GM21390 (cell line): Measurements from ENCODE around the gene PNPLA1.
"Not testable (repeated sequence)": the region's sequence is repeated elsewhere in the genome, so short reads cannot be mapped to it uniquely, and the experiment has no call there.

Source experiments
- ATAC-seq: cut with Tn5 transposase; IDR thresholded peaks from one replicate; pipeline ENCODE4 v1.9.1; 2021; ENCODE audit not compliant: unreplicated experiment

Gene PNPLA1

DNA sequence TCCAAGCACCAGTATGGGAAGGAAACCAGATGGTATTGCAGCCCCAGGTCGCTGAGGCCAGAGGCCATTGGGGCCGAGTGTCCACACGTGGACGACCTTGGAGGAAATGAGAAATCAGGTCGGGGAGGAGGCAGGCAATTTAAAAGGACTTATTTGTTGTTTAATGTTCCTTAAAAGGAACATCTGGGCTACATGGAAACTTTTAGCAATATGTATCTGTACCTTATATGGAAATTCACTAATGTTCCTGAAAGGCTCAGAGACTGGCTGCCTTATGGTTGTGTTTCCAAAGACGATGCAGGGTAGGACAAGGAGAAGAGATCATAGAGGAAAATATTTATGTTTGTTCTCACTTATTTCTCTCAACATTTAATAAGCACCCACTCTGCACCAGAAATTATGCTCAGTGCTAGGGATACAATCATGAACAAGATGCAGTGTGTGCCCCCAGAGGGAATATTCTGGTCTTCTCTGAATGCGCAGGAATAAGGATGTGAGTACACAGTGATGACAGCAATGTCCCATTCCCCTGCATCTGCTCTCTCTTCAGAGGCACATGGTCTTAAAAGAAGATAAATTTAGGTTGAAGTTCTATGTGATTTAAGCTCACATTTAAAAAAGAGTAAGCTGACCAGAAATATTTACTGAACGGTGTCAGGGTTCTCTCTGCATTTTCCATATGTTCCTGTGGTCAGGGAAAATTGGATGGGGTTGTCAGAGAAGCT, 63.5 kb downstream of the PNPLA1 start:
- no peak for ATAC-seq

DNA sequence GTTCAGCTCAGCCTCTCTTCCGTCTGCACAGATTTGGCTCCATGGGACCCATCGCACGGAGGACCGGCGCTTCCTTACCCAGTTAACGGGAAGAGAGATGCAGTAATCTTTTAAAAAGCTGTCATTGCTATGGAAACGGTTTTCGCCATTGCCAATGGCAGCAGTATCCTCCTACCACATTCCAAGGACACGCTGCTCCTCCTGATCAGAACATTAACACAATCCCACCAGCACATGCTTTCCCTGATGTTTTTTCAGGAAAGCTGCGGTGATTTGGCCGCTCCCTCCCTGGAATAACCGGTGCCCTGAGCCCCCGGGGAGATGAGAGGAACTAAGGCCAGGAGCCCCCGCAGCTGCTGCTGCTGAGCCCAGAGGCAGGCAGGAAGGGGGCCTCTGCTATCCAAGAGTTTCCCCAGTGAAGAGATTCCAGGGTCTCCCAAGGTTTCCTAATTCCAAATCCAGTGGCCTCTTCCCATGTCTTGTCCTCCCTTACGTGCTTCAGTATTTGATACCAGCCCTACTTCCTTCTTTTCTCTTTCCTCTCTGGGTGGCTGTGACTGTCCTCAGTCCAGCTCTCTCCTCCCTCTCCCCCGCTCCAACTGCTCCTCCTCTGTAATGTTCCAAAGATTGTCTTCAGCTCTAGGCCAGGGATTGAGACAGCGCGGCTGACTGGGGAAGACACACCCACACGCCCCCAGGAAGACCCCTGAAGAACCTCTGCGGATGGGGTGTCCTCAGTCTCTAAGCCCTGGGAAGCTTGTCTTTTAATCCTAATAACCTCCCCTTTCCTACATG, 64.3 kb downstream of the PNPLA1 start:
- ATAC-seq, result no peak

DNA sequence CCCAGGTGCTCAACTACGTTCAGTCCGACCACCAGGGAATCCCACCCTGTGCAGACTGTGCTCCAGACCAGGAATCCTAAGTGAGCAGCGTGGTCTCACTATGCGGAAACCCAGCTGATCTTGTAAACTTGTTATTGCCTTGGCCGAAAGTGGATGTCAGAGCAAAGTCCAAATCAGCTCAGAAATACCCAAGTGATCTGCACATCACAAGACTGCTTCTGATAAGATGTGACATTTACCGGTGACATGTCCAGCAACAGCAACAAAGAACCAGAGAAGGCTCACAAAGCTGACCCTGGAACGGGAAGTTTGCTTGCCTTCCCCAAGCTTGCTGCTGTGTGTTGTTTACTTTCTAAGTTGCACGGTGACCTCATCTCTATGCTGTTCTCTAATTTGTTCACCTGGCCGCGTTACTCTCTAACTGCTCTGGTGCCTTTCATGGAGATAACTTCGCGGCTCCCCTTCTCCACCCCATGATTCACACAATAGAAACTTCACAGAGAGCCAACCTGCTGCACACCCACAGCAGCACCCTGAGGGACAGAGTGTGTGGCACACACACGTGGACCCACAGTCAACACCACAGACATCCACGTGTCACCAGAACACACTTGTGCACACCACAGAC, 65.1 kb downstream of the PNPLA1 start:
- no peak for ATAC-seq

DNA sequence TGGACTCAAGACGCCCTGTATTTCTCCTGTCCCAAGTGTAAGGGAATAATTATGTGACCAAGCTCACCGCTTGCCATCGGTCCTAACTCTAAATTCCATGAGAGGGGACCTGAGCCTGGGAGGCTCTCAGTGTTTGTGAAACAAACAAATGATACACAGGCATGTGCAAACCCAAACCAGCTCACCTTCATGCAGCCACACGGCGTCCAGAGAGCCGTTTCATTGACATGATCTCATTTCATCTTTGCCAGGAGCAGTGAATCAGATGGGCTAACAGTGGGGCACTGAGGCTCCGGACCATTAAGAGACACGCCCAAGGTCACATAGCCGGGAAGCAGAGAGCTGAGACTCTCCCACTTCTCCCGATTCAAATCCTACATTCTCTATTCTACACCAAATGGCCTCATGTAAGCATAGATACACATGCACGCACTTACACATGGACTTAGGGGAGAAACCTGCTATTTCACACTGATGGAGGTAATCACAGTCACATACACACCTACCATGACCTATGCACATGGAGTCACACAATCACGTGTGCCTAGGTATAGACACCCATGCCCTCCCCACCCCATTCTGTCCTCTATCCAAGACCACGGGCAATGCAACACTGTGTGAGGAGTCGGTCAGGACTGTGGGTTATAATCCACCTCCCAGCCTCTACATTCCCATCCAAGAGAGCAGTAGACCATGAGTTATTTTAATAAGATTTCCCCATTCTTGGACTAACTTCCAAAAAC, 65.8 kb downstream of the PNPLA1 start:
- no peak for ATAC-seq

DNA sequence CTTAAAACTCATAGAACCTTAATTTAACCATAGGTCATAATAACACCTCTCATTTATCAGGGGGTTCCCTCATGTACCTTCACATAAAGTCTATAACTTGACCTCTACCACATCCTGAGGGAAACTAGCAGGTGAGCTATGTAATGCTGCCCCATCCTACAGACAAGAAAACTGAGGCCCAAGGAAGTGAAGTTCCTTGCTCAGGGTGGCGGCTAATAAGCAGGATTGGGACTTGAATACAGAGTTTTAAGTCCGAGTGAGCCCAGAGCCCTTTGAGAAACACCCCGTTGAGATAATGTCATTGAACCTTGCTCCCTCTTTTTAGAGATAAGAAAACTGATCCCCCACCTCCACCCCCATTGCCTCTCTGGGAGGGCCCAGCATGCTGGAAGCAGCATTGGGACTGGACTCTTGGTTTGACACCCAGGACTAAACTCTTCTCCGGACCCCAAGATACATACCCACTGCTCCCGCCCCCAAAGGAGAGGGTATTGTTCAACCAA, 66.4 kb downstream of the PNPLA1 start:
- no peak for ATAC-seq

DNA sequence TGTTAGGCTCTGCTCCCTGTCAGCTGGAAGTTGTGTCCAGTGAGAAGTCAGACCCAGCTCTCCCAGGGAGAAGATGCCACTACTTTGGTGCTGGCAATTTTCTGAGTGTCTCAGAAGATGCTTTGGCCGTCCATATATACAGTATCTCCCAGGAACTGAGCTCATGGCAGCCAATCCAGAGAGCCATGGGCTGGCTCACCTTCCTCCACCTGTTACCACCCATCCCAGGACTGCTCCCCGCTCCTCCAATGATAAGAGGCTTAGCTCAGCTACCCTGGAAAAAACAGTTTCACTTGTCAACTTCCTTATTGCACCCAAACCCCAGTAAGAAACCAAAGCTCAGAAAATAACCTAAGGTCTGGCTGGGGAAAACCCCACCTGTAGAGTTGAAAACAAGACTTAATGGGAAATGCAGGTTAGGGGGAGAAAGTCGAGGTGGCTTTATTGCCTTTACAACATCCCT, 67.0 kb downstream of the PNPLA1 start, which contains the start of gene BNIP5:
BNIP5 (minus strand) TSS at position 110 of the 463 bp plus-strand sequence. CDS start 6,198 bp downstream, outside the sequence.
- no peak for ATAC-seq

DNA sequence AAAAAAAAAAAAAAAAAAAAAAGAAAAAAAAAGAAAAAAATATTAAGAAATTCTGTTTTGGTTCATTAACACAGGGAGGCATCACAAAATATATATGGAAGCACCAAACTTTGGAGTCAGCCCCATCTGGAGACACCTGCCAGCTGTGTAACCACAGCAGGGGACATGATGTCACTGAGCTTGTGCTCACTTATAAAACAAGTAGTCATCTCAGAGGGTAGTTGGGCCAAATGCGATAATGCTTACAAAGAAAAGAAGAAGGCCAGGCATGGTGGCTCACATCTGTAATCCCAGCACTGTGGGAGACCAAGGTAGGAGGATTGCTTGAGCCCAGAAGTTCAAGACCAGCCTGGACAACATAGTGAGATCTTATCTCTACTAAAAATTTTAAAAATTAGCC, 68.0 kb downstream of the PNPLA1 start:
- no peak for ATAC-seq

DNA sequence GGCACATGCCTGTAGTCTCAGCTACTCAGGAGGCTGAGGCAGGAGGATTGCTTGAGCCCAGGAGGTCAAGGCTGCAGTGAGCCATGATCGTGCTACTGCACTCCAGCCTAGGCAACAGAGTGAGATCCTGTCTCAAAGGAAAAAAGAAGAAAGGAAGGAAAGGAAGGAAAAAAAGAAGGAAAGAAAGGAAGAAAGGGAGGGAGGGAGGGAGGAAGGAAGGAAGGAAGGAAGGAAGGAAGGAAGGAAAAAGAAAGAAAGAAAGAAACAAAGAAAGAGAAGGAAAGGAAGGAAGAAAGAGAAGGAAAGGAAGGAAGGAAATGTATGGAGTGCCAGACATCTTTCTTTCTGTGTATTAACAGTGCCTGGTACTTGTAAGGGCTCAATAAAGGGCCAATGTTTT, 68.4 kb downstream of the PNPLA1 start:
- ATAC-seq, result not testable (repeated sequence)

DNA sequence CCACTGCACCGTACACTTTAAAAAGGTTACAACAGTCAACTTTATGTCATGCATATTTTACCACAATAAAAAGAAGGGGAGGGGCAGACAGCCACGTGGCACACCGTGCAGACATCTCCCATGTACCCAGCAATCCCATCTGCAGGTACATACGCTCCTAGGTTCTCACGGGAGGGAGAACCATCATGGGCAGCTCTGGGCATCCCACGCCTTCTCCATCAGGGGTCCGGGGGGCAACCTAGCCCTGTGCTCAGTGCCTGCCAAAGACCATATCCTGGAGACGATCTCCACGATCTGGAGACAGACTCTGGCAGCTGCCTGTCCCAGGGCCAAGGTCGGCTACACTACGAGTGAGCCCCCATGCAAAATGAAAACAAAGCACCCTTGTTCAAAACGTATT, 69.3 kb downstream of the PNPLA1 start:
- ATAC-seq, result no peak

DNA sequence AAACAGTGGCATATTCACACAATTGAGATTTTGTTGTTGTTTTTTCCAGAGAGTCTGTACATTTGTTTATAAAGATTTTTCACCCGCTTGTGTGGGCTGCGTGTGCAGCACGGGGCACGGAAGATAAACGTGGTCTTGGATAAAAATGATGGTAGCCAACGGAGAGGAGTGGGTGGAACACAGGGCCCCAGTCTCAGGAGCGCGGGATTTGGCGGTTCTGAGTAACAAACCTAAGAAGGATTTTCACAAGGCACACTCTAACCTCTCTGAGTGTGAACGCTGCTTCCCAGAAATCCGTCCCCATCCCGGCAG, 70.4 kb downstream of the PNPLA1 start:
- ATAC-seq, result no peak

DNA sequence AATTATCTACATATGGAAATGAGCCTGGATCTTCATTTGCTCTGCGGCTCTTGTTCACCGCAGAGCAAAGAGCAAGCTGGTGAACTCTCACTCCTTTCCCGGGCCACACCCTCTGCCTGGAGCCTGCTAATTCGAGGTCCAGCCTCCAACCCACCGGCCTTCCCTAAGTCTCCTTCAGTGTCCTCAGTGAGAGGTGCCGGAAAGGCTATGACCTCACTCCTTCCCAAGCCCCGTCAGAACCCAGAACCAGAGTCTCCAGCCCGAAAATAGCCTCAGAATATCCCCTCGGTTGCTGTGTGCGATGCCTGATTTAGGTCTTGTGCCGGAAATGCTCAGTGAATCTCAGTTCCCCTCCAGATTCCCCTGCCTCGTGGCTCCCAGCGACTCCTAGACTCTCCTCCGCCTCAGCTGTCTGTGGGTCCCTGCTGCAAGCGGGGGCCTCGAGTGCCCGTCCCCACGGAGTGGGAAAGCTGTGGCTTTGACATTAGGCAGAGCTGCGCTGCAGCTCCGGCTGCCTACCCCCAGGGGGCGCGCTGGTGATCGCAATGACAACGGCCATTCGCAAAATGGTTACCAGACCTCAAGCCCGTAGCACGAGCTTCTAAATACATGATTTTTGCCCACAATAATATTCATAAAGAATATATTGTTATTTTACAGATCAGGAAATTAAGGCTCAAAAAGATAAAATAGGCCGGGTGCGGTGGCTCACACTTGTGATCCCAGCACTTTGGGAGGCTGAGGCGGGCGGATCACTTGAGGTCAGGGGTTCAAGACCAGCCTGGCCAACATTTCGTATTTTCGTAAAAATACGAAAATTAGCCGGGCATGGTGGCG, 71.0 kb downstream of the PNPLA1 start:
- ATAC-seq, result no peak

DNA sequence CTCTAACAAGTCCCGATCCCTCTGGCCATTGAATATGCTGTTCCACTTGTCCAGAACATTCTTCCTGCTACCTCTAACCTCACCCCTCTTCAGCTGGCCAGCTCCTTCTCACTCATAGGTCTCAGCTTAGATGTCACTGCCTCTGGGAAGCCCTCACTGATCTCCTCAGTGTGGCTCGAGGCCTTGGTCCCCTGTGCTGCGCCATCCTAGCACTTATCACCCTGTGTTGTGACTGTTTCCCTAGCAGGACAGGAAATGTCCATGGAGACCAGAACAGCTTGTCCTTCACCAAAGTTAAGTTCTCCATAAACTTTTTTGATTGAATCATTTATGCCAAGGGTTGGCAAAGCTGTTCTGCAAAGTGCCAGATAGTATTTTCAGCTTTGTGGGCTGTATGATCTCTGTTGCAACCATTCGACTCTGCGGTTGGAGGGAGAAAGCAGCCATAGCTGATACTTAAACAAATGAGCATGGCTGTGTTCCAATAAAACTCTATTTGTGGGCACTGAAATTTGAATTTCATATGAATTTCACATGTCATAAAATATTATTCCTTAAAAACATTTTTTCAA, 73.3 kb downstream of the PNPLA1 start:
- no peak for ATAC-seq

DNA sequence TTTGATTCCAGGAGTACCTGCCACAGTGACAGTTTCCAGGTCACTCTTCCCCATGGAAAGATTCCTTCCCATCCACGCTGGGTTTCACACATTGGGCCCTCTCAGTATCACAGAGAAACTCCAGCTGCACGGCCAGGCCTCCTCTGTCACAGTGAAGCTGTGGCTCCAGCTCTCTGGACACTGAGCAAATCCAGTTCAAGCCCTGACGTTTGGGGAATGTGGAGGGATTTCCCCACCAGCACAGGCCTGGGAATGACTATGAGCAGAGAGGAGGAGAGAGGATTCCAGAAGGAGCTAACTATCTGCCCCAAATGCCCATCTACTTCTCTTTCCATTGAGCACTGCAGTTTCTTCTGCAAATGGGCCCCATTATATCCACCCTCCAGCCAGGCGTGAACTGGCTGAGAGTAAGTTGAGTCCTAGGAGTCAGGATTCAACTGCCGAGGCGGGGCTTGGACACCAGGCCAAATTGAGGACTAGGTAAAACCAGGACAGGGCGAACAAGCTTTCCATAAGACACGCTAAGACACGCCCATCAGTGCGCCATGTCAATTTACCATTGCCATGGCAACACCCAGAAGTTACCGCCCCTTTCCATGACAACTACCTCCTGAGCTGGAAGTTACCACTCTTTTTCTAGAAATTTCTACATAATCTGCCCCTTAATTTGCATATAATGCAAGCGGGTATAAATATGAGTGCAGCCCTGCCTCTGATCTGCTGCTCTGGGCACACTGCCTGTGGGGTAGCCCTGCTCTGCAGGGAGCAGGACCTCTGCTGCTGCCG, 76.0 kb downstream of the PNPLA1 start:
- no peak for ATAC-seq

DNA sequence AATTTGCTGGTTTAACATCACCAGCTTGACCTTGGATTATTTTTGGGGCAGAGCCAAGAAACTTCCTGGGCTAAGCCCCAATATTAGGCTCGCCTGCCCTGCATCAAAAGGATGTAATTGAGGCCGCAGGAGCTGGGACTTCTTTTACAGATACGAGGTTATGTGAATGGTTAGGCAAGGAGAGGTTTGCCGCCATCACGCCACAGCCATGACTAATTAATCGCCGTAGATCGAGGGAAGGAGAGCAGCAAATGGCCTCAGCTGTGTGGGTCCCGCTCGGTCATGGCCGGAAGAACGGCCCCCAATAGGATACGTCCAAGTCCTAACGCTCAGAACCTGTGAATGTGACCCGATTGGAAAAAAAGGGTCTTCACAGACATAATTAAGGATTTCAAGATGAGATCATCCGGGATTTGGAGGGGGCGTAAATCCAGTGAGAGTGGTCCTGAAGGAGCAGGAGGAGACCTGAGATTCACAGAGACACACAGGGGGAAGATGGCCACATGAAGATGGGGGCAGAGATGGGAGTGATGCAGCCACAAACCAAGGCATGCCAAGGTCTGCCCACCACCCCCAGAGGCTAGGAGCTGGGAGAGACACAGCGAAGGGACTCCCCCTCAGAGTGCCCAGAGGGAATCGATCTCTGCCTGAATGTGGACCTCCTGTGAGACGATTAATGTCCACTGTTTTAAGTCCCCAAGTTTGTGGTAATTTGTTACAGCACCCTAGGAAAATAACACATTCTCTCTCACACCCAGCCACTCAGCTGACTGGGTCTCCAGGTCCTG, 76.8 kb downstream of the PNPLA1 start:
- ATAC-seq, result no peak

DNA sequence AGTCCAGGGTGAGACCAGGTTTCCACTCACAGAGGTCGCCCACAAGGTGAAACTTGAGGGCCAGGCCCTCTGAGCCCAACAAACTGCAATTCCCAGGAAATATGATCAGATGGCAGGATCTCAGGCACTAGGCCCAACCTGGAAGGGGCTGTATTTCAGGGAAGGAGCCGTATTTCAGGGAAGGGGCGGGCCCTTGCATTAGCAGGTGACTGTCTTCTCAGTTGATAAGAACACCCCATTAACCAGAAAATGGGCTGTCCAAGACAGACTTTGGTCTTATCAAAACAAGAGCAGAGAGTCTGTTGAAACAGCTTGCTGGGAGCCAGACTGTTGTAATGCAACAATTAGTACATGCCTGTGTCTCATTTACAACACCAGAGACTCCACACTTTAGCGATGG, 77.8 kb downstream of the PNPLA1 start:
- ATAC-seq, result no peak

DNA sequence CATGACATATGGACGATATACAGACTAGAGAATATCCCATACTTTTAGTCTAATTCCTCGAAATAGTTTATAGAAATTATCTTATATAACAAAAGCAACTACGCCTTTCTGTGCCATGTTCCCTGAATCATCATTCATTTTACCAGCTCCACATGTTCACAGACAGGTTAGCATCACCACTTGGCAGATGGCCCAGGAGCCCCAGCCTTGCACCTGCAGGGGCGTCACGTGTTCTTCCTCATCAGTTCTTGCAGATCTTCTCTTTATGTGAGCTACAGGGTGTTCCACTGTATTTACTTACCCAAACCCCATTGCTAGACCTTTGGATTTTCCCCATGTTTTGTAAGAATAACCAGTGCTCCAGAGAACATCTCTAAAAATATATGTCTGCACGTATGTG, 79.4 kb downstream of the PNPLA1 start:
- no peak for ATAC-seq

DNA sequence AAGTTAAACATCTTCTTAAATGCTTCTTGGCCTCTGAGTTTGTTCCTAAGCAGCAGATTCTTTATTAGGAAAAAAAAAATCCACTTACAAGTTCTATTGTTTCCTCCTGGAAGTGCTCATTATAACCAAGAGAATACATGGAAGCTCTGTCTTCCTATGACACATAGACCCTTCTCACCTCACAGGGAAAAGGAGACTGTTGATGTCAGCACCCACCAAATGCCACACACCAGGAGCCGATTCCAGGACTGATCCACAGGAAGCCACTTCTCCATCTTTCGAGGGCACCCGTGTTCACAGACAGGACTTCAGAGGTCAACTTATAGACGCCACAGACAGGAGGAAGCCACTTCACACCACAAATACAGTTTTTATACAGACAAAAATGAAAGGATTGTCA, 80.2 kb downstream of the PNPLA1 start:
- no peak for ATAC-seq
